K562 (cell line): ENCODE results near the gene PRKCG. TPM values are rescaled to one million over a fixed set of nuclear protein-coding genes. Genes with fewer than 3 reads are reported as not detected.

Experiments
- ATAC-seq: fragments of 200-7000 bp; cut with Tn5 transposase; 3 replicates; pipeline ENCODE4 v1.9.1; 2020; ENCODE audit warnings: moderate library complexity
- BruUV-seq: library from RNA; stranded (reverse); fragments of 400-500 nt; replicated peaks from 2 replicates; lab custom pipeline; 2021; lab: Mats Ljungman, UMichigan
- CTCF ChIA-PET: fragments of 300-600 bp; formaldehyde crosslinking; extraction: SDS; loops from one replicate; lab custom pipeline; 2021; ENCODE audit warnings: low intra/inter-chr PET ratio; lab: Yijun Ruan, JAX
- POLR2A ChIA-PET: fragments of 300-600, 350-650 bp; sonication (Branson Sonifier 250); formaldehyde crosslinking; extraction: SDS; loops from one replicate; lab custom pipeline; 2021; ENCODE audit warnings: antibody characterized with exemption, inconsistent platforms; lab: Yijun Ruan, JAX
- DNase-seq, 4 experiments: peaks; one replicate each; pipeline versions ENCODE4 v3.0.0 to v3.0.0-alpha.2; 2011 to 2018; ENCODE audit warnings: low spot score in 3 of 4, mixed read lengths in 3 of 4; ENCODE audit errors: extremely low read depth in 1 of 4
- FAIRE-seq: peaks from 2 replicates; lab custom pipeline; 2011; peaks lifted over from hg19 to GRCh38; lab: Jason Lieb, UNC
- H2AFZ ChIP-seq: 2 replicates; pipeline ENCODE4 v1.6.0; 2011; ENCODE audit warnings: low read depth, low read length, control low read depth, inconsistent platforms
- H3K27ac ChIP-seq: fragments of 200-600 bp; 3 replicates; pipeline ENCODE4 v1.8.0; 2011; ENCODE audit warnings: low read depth, mild to moderate bottlenecking, control low read depth, inconsistent platforms, low read length, moderate library complexity, mixed read lengths; ENCODE audit errors: extremely low read depth
- H3K27me3 ChIP-seq, 2 experiments: fragments of 300-600 bp in 1 of 2; 2 replicates in 1 of 2; 3 replicates in 1 of 2; pipeline versions ENCODE4 v1.6.0 to v1.8.0; 2011; ENCODE audit warnings: inconsistent platforms in 2 of 2, low read length in 2 of 2, mild to moderate bottlenecking in 1 of 2, mixed read lengths in 1 of 2, moderate library complexity in 1 of 2; ENCODE audit not compliant: control insufficient read depth in 2 of 2, insufficient read depth in 2 of 2
- H3K36me3 ChIP-seq: fragments of 300-600 bp; 3 replicates; pipeline ENCODE4 v1.8.0; 2011; ENCODE audit warnings: mild to moderate bottlenecking, low read length, inconsistent platforms; ENCODE audit not compliant: control insufficient read depth, insufficient read depth
- H3K4me1 ChIP-seq, 2 experiments: fragments of 200-600 bp in 1 of 2; replicated peaks in 1 of 2; 2 replicates in 1 of 2; 3 replicates in 1 of 2; pipeline versions ENCODE4 v1.5.1 to v1.8.0; 2011; ENCODE audit warnings: inconsistent platforms in 2 of 2, low read length in 2 of 2, mild to moderate bottlenecking in 1 of 2, mixed read lengths in 1 of 2, moderate library complexity in 1 of 2; ENCODE audit not compliant: control insufficient read depth in 2 of 2, insufficient read depth in 2 of 2
- H3K4me2 ChIP-seq: 2 replicates; pipeline ENCODE4 v1.6.1; 2011; ENCODE audit warnings: low read length, control low read depth, inconsistent platforms, mixed read lengths; ENCODE audit not compliant: insufficient read depth
- H3K4me3 ChIP-seq: fragments of 200-600 bp; sonication (generic), shearing (Covaris generic); 2 replicates; pipeline ENCODE4 v1.5.1; 2016; ENCODE audit warnings: control low read depth, inconsistent platforms
- H3K79me2 ChIP-seq: fragments of 200-600 bp; 3 replicates; pipeline ENCODE4 v1.8.0; 2011; ENCODE audit warnings: low read length, inconsistent platforms; ENCODE audit not compliant: control insufficient read depth, insufficient read depth
- H3K9ac ChIP-seq, 2 experiments: 2 replicates each; pipeline versions ENCODE4 v1.6.0 to v1.6.1; 2011; ENCODE audit warnings: low read depth in 2 of 2, low read length in 2 of 2, control low read depth in 1 of 2, inconsistent platforms in 1 of 2, mild to moderate bottlenecking in 1 of 2, mixed read lengths in 1 of 2; ENCODE audit not compliant: insufficient read depth in 1 of 2
- H3K9me1 ChIP-seq: one replicate; pipeline ENCODE4 v1.6.0; 2011; ENCODE audit warnings: inconsistent platforms, mild to moderate bottlenecking, low read length, moderate library complexity; ENCODE audit not compliant: control insufficient read depth, insufficient read depth
- H3K9me3 ChIP-seq: replicated peaks from 2 replicates; pipeline ENCODE4 v1.5.1; 2011; ENCODE audit warnings: low read depth, low read length, inconsistent platforms; ENCODE audit not compliant: control insufficient read depth, insufficient read depth
- H4K20me1 ChIP-seq: replicated peaks from 2 replicates; pipeline ENCODE4 v1.6.1; 2011; ENCODE audit warnings: low read length, inconsistent platforms, mixed read lengths; ENCODE audit not compliant: control insufficient read depth, insufficient read depth
- E2F8 ChIP-seq: fragments of 450-650 bp; IDR thresholded peaks from 2 replicates; pipeline ENCODE4 v1.7.1; 2018; ENCODE audit warnings: mild to moderate bottlenecking, low read depth; ENCODE audit not compliant: partially characterized antibody
- ETV5 ChIP-seq: sonication (generic); formaldehyde crosslinking; IDR thresholded peaks from 2 replicates; pipeline ENCODE4 v1.4.0; 2020; ENCODE audit warnings: low read depth, mild to moderate bottlenecking, missing genetic modification reagents
- POLR2A ChIP-seq: fragments of 450-650 bp; conservative IDR thresholded peaks from 2 replicates; pipeline ENCODE4 v1.6.1; 2016
- POLR2AphosphoS5 ChIP-seq: IDR thresholded peaks from 2 replicates; pipeline ENCODE4 v1.6.1; 2011; ENCODE audit warnings: mild to moderate bottlenecking, low read depth, low read length, moderate library complexity; ENCODE audit not compliant: control insufficient read depth, insufficient read depth
- POLR2B ChIP-seq: fragments of 450-650 bp; IDR thresholded peaks from 2 replicates; pipeline ENCODE4 v1.6.1; 2018; ENCODE audit warnings: low read depth; ENCODE audit not compliant: partially characterized antibody
- SPI1 ChIP-seq: IDR thresholded peaks from 2 replicates; pipeline ENCODE4 v1.6.1; 2011; ENCODE audit warnings: low read depth, low read length, control low read depth, borderline replicate concordance
- SUPT5H ChIP-seq: fragments of 450-650 bp; IDR thresholded peaks from 2 replicates; pipeline ENCODE4 v1.6.1; 2016
- YBX1 ChIP-seq: fragments of 450-650 bp; IDR thresholded peaks from 2 replicates; pipeline ENCODE4 v1.7.1; 2016; ENCODE audit warnings: mild to moderate bottlenecking
- ZNF766 ChIP-seq: fragments of 200-800 bp; sonication (Bioruptor generic); conservative IDR thresholded peaks from 2 replicates; pipeline ENCODE4 v1.6.1; 2016; ENCODE audit warnings: missing genetic modification characterization, missing compliant biosample characterization
- WGBS: fragments of 100-300 bp; shearing (Covaris generic); methylation state at CpG from one replicate; pipeline ENCODE4 v1.1.6; 2016; ENCODE audit warnings: low coverage, mixed read lengths; ENCODE audit not compliant: insufficient coverage; ENCODE audit errors: missing lambda C conversion rate; 5-methylcytosine and 5-hydroxymethylcytosine counted together
- in situ Hi-C: fragments of 300-500 bp; cut with MboI; formaldehyde crosslinking; loops from 4 replicates; pipeline ENCODE4 v1.15.0; 2018; ENCODE audit warnings: inconsistent platforms, mixed read lengths
- intact Hi-C: fragments of 100-400 bp; cut with micrococcal nuclease; formaldehyde crosslinking; loops from 2 replicates; pipeline ENCODE4 v1.14.2; 2022
- polyA plus RNA-seq, 8 experiments: library from polyadenylated mRNA; depleted of rRNA in 4 of 8; stranded (reverse) in 5 of 8; unstranded in 3 of 8; fragments of >200 nt; fragmentation: Nextera tagmentation in 2 of 8; fragmentation: Illumina TruSeq in 1 of 8; extraction: Ambion mirVana in 2 of 8; extraction: Trizol in 1 of 8; gene quantifications; 2 replicates each; pipeline versions ENCODE4 v1.2.1 to v1.2.3, GENCODE V29; 2011 to 2014; ENCODE audit warnings: inconsistent platforms in 1 of 8, missing spikeins in 1 of 8
- total RNA-seq, 7 experiments: library from RNA; depleted of rRNA in 6 of 7; stranded (reverse); fragments of >200 nt in 6 of 7; fragmentation: Illumina TruSeq in 2 of 7; extraction: Trizol in 2 of 7; gene quantifications; 2 replicates each; pipeline versions ENCODE4 v1.2.1 to v1.2.3, GENCODE V29; 2011 to 2021; ENCODE audit warnings: low replicate concordance in 1 of 7
- TF ChIP-seq, protein P1 (sequence below): fragments of 450-650 bp; IDR thresholded peaks from 2 replicates; pipeline ENCODE4 v1.6.1; 2017; ENCODE audit warnings: antibody characterized with exemption, mild to moderate bottlenecking
- TF ChIP-seq, protein P2 (sequence below): IDR thresholded peaks from 2 replicates; pipeline ENCODE4 v1.6.1; 2011; ENCODE audit not compliant: insufficient read length; ENCODE audit errors: extremely low read depth

PRKCG gene
- total and polyA plus RNA-seq, 9 of the 15 experiments (the other 6 are each of a cell fraction or from before 2014, with no cell fraction given): not detected

DNA sequence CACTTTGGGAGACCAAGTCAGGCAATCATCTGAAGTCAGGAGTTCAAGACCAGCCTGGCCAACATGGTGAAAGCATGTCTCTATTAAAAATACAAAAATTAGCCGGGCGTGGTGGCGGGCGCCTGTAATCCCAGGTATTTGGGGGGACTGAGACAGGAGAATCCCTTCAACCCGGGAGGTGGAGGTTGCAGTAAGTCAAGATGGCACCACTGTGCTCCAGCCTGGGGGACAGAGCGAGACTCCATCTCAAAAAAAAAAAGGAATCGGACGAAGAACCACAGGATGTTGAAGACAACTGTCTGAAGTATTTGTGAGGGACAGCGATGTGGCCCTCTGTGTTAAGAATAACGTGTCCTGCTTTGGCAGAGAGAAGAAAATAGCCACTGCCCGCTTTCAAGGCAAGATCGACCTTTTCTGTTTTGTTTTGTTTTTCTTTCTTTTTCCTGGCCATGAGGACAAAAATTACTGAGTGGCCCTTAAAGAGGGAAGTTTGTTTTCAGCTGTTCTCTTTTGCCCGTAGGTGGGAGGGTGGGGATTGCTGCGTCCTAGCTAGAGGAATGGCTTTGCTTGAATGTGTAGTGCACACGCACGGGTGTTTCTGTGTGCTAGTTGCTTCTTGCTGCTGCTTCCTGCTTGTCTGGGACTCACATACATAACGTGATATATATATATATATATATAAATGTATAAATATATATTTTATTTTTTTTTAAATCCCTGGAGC is 6.2 kb upstream of the PRKCG start (continued):
- TF ChIP-seq, protein P1, sequence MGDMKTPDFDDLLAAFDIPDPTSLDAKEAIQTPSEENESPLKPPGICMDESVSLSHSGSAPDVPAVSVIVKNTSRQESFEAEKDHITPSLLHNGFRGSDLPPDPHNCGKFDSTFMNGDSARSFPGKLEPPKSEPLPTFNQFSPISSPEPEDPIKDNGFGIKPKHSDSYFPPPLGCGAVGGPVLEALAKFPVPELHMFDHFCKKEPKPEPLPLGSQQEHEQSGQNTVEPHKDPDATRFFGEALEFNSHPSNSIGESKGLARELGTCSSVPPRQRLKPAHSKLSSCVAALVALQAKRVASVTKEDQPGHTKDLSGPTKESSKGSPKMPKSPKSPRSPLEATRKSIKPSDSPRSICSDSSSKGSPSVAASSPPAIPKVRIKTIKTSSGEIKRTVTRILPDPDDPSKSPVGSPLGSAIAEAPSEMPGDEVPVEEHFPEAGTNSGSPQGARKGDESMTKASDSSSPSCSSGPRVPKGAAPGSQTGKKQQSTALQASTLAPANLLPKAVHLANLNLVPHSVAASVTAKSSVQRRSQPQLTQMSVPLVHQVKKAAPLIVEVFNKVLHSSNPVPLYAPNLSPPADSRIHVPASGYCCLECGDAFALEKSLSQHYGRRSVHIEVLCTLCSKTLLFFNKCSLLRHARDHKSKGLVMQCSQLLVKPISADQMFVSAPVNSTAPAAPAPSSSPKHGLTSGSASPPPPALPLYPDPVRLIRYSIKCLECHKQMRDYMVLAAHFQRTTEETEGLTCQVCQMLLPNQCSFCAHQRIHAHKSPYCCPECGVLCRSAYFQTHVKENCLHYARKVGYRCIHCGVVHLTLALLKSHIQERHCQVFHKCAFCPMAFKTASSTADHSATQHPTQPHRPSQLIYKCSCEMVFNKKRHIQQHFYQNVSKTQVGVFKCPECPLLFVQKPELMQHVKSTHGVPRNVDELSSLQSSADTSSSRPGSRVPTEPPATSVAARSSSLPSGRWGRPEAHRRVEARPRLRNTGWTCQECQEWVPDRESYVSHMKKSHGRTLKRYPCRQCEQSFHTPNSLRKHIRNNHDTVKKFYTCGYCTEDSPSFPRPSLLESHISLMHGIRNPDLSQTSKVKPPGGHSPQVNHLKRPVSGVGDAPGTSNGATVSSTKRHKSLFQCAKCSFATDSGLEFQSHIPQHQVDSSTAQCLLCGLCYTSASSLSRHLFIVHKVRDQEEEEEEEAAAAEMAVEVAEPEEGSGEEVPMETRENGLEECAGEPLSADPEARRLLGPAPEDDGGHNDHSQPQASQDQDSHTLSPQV: no peak
- TF ChIP-seq, protein P2, sequence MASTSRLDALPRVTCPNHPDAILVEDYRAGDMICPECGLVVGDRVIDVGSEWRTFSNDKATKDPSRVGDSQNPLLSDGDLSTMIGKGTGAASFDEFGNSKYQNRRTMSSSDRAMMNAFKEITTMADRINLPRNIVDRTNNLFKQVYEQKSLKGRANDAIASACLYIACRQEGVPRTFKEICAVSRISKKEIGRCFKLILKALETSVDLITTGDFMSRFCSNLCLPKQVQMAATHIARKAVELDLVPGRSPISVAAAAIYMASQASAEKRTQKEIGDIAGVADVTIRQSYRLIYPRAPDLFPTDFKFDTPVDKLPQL: no peak

- H3K9ac ChIP-seq: no peak overlapping the region
- ATAC-seq (no peak), FAIRE-seq (no peak), DNase-seq (no peak)
- intact Hi-C loops (no loop called here), in situ Hi-C loops (no loop called here)
- peaks cover 0 to 39% of the 10 kb centered on the region in 2 experiments; a peak in 3 of 5 replicates for H3K4me1 ChIP-seq
- peaks cover 19% of the 10 kb centered on the region for H3K79me2 ChIP-seq
- TF ChIP-seq SUPT5H (peak; percentile 62; the same call in 1 of the 2 replicates), POLR2B (peak; percentile 66), ETV5 (CRISPR knock-in tag) (no peak), POLR2A (peak; percentile 66), POLR2AphosphoS5 (peak; percentile 43; the same call in 1 of the 2 replicates), E2F8 (peak; percentile 30), YBX1 (no peak), SPI1 (peak; percentile 24; the same call in 1 of the 2 replicates), ZNF766 (CRISPR knock-in tag) (0 out of 2 replicates have a peak, but pooled peaks have one; percentile 26)
- no peaks in the 10 kb centered on the region for H3K9me3 ChIP-seq
- H3K36me3 ChIP-seq: peaks cover 34% of the 10 kb centered on the region; the same call in 2 of the 3 replicates
- 48% methylated on average over 4 of the region's 6 CpGs for WGBS
- H4K20me1 ChIP-seq: 0 out of 2 replicates have a peak, but pooled peaks cover 5% of the 10 kb centered on the region
- ChIA-PET CTCF (no interaction called here), POLR2A (interaction anchor here (0.5 to 4.3 kb wide), 5 partner anchors 9 to 279 kb away, joined by 3 to 27 read pairs (median 4); partner anchors contain the start of gene MYADM)
- no peak overlapping the region for H3K4me2 ChIP-seq
- no peaks in the 10 kb centered on the region for H3K9me1 ChIP-seq
- BruUV-seq: no TSS peak
- H3K27ac ChIP-seq: no peak overlapping the region
- no peaks in the 10 kb centered on the region for H3K27me3 ChIP-seq
- no peak overlapping the region for H3K4me3 ChIP-seq
- no peak overlapping the region for H2AFZ ChIP-seq
These were observed 5.3 kb upstream of the PRKCG start for GRCh38 chr19:53876651-53877224.
